ENCODE measurements around the gene KRT71.

KRT71 gene

DNA sequence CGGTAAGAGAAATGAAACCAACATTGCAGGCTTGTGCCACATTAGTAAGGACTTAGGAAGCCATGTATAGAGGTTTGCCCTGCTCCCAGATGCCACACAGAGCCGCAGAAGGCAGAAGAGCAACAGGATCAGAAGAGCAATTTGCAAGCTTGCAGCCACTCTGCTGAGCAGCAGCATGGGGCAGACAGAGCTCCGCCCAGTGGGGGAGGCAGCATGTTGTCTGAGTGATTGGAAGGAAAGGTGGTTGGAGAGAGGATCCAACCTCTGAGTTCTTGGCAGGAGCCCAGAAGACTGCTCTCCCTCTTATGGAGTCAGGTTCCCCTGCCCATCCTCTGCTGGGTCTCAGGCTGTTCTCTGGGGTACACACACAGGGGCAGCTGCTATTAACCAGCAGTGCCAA is 57.6 kb downstream of the KRT71 start:
- H3K36me3 ChIP-seq (ENCODE audit: control insufficient read depth, low read length): no peaks in the 10 kb centered on the region
- no peaks in the 10 kb centered on the region for H3K9me3 ChIP-seq (ENCODE audit: control insufficient read depth, insufficient read depth, low read length)
- H3K79me2 ChIP-seq (ENCODE audit: control insufficient read depth, low read length): no peaks in the 10 kb centered on the region
- no peaks in the 10 kb centered on the region for H3K4me1 ChIP-seq (ENCODE audit: control insufficient read depth, low read length)
- no peak overlapping the region for H3K4me2 ChIP-seq (ENCODE audit: low read length)
- H3K4me3 ChIP-seq (ENCODE audit: low read length): no peak overlapping the region
- no peaks in the 10 kb centered on the region for H3F3A ChIP-seq (ENCODE audit: control insufficient read depth, insufficient read depth)
- peaks cover 15% of the 10 kb centered on the region for H3K27me3 ChIP-seq (ENCODE audit: control insufficient read depth, low read length)
- TF ChIP-seq, protein P1, sequence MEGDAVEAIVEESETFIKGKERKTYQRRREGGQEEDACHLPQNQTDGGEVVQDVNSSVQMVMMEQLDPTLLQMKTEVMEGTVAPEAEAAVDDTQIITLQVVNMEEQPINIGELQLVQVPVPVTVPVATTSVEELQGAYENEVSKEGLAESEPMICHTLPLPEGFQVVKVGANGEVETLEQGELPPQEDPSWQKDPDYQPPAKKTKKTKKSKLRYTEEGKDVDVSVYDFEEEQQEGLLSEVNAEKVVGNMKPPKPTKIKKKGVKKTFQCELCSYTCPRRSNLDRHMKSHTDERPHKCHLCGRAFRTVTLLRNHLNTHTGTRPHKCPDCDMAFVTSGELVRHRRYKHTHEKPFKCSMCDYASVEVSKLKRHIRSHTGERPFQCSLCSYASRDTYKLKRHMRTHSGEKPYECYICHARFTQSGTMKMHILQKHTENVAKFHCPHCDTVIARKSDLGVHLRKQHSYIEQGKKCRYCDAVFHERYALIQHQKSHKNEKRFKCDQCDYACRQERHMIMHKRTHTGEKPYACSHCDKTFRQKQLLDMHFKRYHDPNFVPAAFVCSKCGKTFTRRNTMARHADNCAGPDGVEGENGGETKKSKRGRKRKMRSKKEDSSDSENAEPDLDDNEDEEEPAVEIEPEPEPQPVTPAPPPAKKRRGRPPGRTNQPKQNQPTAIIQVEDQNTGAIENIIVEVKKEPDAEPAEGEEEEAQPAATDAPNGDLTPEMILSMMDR (IDR thresholded peaks at IDR 0.05; ENCODE audit: low read depth, low read length, poor library complexity, severe bottlenecking): no peak
- TF ChIP-seq EZH2phosphoT487 (IDR thresholded peaks at IDR 0.05; ENCODE audit: borderline replicate concordance, low read length): no peak
- no peaks in the 10 kb centered on the region for H3K9me2 ChIP-seq (replicated peaks; ENCODE audit: control insufficient read depth, low read length)
- no peak overlapping the region for H3K27ac ChIP-seq (ENCODE audit: low read depth, low read length)
- no peaks in the 10 kb centered on the region for H4K20me1 ChIP-seq (ENCODE audit: control insufficient read depth, insufficient read depth, low read depth, low read length)

DNA sequence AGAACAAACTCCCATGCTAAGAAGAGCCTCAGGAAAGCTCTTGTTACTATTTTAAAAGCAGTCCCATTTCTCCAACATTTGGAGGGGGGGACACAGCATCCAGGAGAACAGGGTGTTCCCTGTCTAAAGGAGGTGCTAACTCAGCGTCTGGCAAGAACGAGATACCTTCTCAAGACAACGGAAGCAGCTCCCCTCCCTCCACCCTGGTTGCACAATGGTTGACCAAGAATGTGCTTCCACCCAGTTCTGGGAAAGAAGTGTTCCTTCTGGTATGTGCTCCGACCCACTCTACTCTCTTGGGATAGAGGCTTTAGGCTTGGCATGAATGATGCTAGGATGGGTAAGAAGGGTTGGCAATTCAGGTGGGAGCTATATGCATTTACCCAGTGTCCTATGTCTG is 58.4 kb downstream of the KRT71 start:
- H3K4me1 ChIP-seq (ENCODE audit: control insufficient read depth, low read length): no peaks in the 10 kb centered on the region
- H4K20me1 ChIP-seq (ENCODE audit: control insufficient read depth, insufficient read depth, low read depth, low read length): no peaks in the 10 kb centered on the region
- H3K4me2 ChIP-seq (ENCODE audit: low read length): no peak overlapping the region
- no peak overlapping the region for H3K4me3 ChIP-seq (ENCODE audit: low read length)
- no peaks in the 10 kb centered on the region for H3F3A ChIP-seq (ENCODE audit: control insufficient read depth, insufficient read depth)
- H3K36me3 ChIP-seq (ENCODE audit: control insufficient read depth, low read length): no peaks in the 10 kb centered on the region
- H3K79me2 ChIP-seq (ENCODE audit: control insufficient read depth, low read length): no peaks in the 10 kb centered on the region
- H3K9me2 ChIP-seq (replicated peaks; ENCODE audit: control insufficient read depth, low read length): no peaks in the 10 kb centered on the region
- H3K27me3 ChIP-seq (ENCODE audit: control insufficient read depth, low read length): peaks cover 15% of the 10 kb centered on the region
- H3K9me3 ChIP-seq (ENCODE audit: control insufficient read depth, insufficient read depth, low read length): no peaks in the 10 kb centered on the region
- no peak overlapping the region for H3K27ac ChIP-seq (ENCODE audit: low read depth, low read length)
- no peak for TF ChIP-seq EZH2phosphoT487 (IDR thresholded peaks at IDR 0.05; ENCODE audit: borderline replicate concordance, low read length)
- TF ChIP-seq, protein P1 (IDR thresholded peaks at IDR 0.05; ENCODE audit: low read depth, low read length, poor library complexity, severe bottlenecking): no peak

DNA sequence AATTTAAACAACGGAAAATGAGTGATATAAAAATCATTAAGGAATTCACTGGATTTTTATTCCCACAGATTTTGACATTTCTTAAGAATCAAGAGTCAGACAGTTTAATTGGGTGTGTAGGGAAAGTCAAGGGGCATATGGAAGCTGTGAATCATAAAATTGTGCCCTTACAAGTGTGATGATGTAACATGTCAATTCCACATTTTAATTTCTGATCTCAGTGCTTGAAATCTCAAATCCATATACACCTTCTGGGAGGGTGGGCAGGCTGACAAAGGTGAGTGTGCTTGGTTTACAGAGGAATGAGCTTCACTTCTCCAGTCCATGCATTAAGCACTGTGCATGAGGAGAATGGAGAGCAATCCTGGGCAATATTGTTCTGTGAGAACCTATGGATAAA is 58.8 kb downstream of the KRT71 start:
- H3K79me2 ChIP-seq (ENCODE audit: control insufficient read depth, low read length): no peaks in the 10 kb centered on the region
- no peak overlapping the region for H3K4me2 ChIP-seq (ENCODE audit: low read length)
- no peaks in the 10 kb centered on the region for H3K9me3 ChIP-seq (ENCODE audit: control insufficient read depth, insufficient read depth, low read length)
- peaks cover 15% of the 10 kb centered on the region for H3K27me3 ChIP-seq (ENCODE audit: control insufficient read depth, low read length)
- H3K4me1 ChIP-seq (ENCODE audit: control insufficient read depth, low read length): no peaks in the 10 kb centered on the region
- H3K9me2 ChIP-seq (replicated peaks; ENCODE audit: control insufficient read depth, low read length): no peaks in the 10 kb centered on the region
- no peak overlapping the region for H3K27ac ChIP-seq (ENCODE audit: low read depth, low read length)
- H4K20me1 ChIP-seq (ENCODE audit: control insufficient read depth, insufficient read depth, low read depth, low read length): no peaks in the 10 kb centered on the region
- no peaks in the 10 kb centered on the region for H3F3A ChIP-seq (ENCODE audit: control insufficient read depth, insufficient read depth)
- H3K4me3 ChIP-seq (ENCODE audit: low read length): no peak overlapping the region
- no peaks in the 10 kb centered on the region for H3K36me3 ChIP-seq (ENCODE audit: control insufficient read depth, low read length)
- TF ChIP-seq EZH2phosphoT487 (IDR thresholded peaks at IDR 0.05; ENCODE audit: borderline replicate concordance, low read length): no peak
- TF ChIP-seq, protein P1 (IDR thresholded peaks at IDR 0.05; ENCODE audit: low read depth, low read length, poor library complexity, severe bottlenecking): no peak
